HG03060 (cell line): ENCODE measurements around the gene IL1RAP.
"Not testable (repeated sequence)": the region's sequence is repeated elsewhere in the genome, so short reads cannot be mapped to it uniquely, and the experiment has no call there.

ENCODE experiments used
- ATAC-seq: cut with Tn5 transposase; IDR thresholded peaks from one replicate; pipeline ENCODE4 v1.9.1; 2021; ENCODE audit warnings: low read depth, moderate number of reproducible peaks; ENCODE audit not compliant: unreplicated experiment

Gene IL1RAP

DNA sequence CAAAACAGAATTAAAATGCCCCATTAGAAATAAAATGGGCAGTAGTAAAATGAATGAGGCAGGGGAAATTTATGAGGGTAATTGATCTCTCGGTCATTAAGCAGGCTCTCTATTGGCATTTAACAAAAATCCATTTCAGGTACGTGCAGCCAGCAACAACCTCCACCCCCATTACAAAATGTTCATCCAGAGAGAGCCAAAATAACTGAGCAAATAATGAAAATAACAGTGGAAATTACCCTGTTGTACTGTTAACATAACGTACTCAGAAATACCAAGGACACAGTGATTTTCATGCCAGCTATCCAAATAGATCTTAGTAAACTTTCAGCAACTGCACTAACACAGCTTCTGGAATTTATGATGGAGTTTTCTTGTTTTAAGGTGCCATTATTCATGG lies 127.7 kb downstream of the IL1RAP start:
- ATAC-seq: no peak

DNA sequence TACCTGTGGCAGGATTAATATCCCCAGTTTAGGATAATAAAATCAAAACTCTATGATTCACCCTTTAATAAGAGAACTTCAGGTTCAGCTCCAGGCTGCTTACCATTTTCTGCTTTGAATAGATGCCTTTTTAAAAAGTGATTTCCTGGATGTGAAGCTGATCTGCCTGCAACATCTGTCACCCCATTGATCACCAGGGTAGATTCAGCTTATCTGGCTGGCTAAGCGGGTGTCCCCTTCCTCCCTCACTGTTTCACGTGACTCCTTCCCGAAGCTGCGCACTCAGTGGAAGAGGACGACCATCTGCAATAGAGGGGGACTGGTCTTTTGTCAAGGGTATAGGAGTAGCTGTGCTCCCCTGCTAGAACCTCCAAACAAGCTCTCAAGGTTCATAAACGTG lies 128.1 kb downstream of the IL1RAP start:
- no peak for ATAC-seq

DNA sequence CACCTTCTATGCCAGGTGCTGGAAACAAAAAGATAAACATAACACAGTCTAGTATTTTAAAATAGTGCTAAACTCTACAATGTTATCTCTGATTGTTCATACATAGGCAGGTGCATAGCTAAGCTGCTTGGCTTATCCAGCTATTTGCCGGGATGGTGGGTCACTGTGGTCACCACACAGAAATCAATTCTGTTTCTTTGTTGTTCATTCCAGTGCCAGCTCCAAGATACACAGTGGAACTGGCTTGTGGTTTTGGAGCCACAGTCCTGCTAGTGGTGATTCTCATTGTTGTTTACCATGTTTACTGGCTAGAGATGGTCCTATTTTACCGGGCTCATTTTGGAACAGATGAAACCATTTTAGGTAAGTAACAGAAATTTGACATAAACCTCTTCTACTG lies 130.2 kb downstream of the IL1RAP start:
- ATAC-seq: no peak

DNA sequence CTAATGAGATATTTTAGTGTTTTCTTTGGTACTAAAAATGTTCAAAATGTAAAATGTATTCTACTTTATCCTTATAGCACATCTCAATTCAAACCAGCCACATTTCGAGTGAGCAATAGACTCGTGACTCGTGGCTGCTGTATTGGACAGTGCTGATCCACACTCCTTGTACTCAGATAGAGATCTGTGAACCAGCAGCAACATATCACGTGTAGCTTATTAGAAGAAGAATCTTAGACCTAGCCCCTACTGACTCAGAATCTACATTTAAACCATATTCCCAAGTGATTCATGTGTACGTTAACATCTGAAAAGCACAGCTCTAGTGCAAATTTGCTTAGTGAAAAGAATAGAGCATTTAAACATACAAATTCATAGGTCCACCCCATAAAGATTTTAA lies 130.9 kb downstream of the IL1RAP start:
- no peak for ATAC-seq

DNA sequence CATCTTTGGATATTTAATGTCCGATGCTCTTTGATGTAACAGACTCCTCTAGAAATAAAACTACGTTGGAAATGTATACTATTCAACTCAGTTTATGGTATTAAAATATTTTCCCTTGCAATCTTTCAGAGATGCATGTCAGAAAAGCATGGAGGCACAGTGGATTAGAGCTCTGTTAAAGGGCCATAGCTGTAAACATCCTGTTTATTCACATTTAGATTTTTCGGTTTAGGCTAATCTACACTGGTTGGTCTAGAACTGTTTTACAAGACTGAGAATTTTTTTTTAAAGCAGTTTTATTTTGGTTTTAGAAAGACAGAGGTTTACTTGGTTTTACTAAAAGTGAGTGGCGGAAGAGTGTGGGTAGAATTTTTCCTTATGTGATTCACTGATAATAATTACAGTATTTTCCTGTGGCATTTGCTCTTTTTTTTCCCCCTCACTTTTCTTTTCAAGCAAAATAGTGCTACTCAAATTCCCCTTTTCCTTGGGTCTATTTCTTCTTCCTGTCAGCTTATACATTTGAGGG lies 132.1 kb downstream of the IL1RAP start:
- no peak for ATAC-seq

DNA sequence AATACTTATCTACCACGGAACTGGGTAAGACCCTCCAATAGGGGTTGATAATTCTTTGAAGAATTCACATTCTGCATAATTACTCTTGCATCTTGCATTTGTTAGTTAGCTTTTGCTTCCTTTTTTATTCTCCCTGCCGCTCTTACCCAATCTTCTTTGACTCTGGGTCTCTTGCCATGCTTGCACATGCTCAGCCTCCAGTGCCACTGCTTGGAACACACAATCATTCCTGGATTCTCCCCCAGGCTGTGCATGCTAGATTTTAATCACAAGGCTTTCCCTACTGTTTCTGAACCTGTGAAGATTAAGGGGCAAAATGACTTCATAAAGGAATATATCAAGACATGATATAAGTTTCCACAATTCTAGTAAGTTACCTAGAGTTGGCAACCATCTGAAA lies 133.1 kb downstream of the IL1RAP start:
- no peak for ATAC-seq

DNA sequence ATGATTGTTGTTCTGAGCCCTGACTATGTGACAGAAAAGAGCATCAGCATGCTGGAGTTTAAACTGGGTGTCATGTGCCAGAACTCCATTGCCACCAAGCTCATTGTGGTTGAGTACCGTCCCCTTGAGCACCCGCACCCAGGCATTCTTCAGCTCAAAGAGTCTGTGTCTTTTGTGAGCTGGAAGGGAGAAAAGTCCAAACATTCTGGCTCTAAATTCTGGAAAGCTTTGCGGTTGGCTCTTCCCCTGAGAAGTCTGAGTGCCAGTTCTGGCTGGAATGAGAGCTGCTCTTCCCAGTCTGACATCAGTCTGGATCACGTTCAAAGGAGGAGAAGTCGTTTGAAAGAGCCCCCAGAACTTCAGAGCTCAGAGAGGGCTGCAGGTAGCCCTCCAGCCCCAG lies 142.0 kb downstream of the IL1RAP start:
- no peak for ATAC-seq

DNA sequence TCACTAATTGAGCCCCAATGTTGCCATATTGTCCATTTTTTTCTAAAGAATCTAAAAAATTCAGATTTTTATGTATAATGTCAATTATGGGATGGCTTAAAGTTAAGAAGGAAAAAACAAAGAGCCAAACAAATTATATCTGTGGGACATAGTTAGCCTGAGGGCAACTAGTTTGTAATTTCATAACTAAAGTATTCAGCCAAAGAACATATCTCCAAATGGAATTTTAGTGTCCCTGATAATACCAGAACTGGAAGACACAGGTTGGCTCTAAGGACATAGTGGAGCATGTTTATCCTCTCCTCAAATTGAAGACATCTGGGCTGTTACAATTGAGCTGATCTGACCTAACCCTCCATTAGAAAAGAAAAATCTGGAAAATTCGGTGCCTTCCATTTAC lies 144.2 kb downstream of the IL1RAP start:
- no peak for ATAC-seq

DNA sequence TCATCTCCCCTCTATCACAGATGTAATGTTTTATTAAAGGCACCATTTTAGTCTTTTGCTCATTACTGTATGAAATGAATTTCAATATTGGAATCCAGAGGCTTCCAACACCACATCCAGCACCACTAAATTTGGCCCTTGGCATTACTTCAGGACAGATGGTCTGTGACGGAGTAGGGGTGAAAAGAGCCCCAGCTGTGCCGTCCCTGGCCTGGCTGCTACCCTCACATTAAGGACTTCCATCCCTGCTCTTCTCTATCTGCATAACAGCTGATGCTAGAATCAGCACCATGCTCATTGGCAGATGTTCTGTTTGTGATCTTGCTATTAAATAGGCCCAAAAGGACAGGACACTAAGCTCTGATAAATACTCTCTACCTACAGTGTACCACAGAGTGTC lies 152.9 kb downstream of the IL1RAP start:
- no peak for ATAC-seq

DNA sequence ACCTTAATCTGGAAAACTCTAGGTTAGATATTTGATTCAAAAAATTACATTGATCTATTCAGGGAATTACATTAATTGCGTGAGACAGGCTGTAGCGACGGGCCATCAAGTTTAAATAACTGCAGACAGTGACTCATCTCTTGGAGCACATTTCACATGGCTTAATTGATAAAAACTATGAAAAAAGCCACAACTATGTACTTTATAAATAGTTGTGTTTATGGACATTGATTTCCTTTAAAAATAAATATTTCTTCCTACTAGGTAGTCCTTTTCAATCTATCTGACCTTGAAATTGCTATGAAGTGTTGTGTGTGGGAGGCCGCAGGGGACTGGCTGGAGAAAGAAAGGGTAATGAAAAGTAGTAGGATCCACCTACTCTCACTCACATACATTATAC lies 157.8 kb downstream of the IL1RAP start:
- ATAC-seq: no peak

DNA sequence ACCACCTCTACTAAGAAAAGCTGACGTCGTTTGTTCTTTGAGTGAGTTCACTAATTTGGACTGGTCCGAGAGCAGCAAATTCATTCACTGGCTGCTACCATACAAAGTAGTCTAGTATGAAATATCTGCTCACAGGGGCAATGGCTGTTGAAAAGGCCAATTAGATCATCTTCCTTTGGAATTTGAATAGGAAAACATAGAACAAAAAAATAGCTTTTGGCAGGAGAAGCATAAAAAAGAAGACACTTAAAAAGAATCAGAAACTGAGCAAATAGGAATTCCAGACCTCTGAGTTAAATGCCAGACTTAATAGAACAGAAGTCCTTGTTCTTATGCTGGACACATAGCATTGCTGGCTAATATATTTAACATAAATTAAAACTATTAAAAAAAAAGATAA lies 159.3 kb downstream of the IL1RAP start:
- ATAC-seq: no peak

DNA sequence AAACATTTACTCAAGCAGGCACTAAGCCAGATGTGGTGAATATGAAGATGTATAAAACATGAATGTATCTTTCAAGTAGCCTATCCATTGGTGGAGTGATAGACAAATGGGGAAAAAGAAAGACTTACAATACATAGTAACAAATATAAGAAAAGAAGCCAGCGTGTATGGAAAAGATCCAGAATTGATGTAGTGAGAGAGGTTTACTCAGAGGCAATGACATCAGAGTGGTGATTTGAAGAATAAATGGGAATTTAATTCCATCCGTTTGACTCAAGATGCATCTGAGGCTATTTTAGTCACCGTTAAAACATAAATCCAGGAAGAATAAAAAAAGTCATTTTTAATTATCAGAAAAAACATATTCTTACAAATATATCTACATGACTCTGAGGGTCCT lies 162.6 kb downstream of the IL1RAP start:
- ATAC-seq: no peak

DNA sequence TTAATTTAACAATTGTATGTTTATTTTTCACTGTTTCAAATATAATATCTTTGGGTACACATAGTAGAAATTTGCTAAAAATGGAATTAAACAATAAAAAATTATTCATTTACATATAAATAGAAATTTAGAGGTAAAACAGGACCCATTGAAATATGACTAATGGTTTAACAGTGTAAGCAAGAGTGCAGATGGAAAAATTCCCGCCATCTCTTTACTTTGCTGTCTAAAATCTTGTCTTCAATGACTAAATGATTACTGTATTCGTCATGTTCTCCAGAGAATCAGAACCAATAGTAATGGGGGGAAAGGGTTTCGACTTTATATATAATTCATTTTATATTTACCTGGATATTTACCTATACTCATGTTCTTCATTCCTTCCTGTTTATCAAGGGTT lies 163.1 kb downstream of the IL1RAP start:
- ATAC-seq: no peak

DNA sequence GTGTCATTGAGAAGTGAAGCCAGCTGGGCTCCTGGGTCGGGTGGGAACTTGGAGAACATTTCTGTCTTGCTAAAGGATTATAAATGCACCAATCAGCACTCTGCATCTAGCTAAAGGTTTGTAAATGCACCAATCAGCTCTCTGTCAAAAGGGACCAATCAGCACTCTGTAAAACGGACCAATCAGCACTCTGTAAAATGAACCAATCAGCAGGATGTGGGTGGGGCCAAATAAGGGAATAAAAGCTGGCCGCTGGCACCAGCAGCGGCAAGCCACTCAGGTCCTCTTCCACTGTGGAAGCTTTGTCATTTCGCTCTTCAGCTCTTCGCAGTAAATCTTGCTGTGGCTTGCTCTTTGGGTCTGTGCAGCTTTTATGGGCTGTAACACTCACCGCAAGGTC lies 164.0 kb downstream of the IL1RAP start:
- ATAC-seq: not testable (repeated sequence)

DNA sequence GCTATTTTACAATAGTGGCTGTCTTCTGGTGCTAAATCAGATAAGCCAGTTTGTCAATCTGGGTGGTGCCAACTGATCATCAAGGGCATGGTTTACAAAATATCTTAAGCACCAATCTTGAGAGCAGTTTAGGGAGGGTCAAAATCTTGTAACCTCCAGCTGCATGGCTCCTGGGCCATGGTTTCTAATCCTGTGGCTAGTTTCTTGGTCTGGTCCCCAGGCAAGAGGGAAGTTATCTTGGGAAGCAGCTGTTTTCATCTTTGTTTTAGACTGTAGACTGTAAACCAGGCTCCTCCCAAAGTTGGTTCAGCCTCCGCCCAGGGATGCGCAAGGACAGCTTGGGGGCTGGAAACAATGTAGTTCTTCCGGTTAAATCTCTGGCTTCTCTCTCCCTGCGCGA lies 166.8 kb downstream of the IL1RAP start:
- ATAC-seq: no peak

DNA sequence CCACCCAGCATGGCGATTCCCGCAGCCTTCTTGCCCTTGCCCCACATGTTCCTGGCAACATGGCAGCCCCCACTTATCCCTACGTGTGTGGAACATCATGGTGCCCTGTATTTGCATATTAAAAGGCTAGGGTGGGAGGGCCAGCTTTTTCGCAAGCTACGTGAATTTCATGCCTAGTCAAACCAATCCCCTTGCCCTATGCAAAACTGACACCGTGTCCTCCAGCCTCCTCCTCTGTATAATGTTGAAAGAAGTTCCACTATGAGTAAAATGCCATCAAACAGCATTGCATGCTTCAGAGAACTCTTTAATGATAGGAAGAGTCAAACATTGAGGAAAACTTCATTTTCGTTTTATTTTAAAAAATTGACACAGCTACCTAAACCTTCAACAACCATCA lies 170.9 kb downstream of the IL1RAP start:
- ATAC-seq: no peak

DNA sequence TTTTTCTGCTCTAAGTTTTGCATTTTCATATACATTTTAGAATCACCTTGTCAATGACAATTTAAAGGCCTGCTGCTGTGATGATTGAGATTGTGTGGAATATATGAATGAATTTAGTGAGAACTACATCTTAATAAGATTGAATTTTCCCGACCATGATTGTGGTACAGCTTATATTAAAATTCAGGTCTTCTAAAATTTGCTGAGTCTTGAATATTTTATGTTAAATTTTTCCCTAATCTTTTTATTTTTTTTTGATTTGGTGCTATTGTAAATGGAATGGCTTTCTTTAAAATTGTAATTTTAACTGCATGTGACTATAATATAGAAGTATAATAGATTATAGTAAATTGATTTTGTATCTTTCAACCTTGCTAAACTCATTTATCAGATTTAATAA lies 172.1 kb downstream of the IL1RAP start:
- no peak for ATAC-seq

DNA sequence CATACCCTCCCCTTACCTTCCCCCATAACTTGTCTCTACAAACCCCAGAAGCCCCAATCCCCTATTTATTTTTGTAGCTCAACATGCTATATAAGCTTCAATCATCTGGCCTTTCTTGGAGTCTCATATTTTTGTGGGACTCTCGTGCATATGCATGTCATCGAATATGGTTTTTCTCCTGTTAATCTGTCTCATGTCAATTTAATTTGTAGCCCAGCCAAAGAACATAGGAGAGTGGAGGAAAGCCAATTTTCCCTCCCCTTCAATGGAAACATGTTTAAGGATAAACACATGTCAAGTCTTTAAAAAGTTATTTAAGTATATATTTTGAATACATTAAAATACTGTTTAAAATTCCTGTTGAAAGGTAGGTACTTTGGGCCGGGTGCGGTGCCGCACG lies 176.4 kb downstream of the IL1RAP start:
- ATAC-seq: no peak

DNA sequence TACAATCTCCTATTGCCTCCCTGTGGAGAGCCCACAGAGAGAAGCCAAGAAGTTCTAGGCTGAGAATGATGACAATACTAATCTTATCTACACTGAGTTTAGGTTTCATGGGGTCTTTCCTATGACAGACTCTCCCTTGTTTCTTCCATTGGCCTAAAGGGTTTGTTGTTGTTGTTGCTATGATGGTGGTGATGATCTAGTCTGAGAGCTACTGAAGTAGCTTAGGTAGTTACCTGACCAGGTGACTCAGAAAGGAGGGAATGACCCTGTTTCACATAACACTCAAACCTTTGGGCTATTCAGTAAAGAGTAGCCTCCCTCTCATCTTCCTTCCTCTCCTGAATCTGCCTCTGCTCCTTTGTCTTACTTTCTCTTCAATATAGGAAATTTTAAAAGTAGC lies 178.4 kb downstream of the IL1RAP start:
- no peak for ATAC-seq

DNA sequence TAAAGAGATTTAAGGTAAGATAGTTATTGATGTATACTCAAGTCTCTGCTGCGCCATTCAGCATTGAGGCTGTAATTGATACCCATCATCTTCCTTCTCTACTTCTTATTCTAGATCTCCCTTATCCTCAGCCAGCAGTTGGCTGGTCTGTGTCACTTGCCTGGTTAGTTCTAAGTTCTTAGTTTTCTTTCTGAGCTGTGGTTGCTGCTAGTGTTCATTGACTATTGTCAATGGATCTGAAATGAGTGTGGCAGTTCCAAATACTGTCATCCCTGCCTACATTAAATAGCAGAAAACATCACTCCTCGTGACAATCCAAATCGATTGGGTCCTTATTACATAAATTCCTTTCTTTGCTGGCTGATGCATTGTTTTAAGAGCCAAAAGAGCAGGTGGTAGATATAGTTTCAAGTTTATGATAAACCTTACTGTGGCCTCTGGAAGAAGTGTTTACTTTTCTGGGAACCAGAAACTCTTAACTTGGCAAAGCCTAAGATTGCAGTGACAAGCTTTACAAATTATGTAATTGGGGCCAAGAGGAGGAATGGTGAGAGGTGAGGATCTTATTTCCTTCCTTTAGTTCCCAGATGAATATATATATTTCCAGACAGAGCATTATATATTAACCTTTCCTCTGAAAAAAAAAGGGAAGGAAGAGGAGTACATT lies 180.6 kb downstream of the IL1RAP start:
- no peak for ATAC-seq

DNA sequence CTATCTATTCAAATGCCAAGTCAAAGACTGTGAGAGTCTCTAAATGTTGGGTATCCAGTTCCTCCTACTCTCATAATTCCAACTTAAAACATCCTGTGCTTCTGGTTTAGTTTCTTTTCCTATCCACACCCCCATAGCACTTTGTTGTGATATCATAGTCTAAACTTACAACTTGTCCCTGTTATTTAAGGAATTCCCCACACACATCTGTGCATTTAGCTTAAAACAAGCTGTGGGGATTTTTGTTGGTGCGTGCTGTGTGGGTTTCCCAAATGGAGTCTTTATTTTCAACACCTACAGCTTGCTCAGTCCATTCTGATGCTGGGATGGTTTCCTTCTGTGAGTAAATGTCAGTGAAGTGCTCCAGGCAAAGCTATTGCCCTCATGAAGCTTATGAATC lies 181.3 kb downstream of the IL1RAP start:
- no peak for ATAC-seq

DNA sequence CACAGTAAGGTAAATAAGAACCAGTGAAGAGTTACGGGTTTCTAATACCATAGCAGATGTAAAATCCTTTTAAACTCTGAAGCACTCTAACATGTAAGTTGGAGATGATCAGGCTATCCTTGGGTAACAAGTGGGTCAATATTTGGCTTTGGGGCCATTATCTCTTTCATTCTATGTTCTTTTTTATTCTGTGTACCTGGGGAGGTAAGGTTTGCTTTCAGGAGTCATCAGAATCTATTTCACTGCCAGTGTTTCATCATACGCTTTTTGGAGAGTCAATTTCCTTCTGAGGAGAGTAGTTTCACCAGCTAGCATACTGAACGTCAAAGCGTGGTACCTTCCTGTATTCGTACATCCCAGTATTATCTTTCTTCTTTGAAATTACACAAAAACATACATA lies 182.1 kb downstream of the IL1RAP start:
- no peak for ATAC-seq
